Eye (tissue), 1 donor: ENCODE measurements around the gene AGBL1.
"Not testable (repeated sequence)": the region's sequence is repeated elsewhere in the genome, so short reads cannot be mapped to it uniquely, and the experiment has no call there.

Experiments
- DNase-seq: peaks from one replicate; pipeline ENCODE4 v3.0.0-alpha.2; 2015

AGBL1 gene

DNA sequence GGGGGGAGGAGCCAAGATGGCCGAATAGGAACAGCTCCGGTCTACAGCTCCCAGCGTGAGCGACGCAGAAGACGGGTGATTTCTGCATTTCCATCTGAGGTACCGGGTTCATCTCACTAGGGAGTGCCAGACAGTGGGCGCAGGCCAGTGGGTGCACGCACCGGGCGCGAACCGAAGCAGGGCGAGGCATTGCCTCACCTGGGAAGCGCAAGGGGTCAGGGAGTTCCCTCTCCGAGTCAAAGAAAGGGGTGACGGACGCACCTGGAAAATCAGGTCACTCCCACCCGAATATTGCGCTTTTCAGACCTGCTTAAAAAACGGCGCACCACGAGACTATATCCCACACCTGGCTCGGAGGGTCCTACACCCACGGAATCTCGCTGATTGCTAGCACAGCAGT lies 448.4 kb downstream of the AGBL1 start:
- DNase-seq, result not testable (repeated sequence)

DNA sequence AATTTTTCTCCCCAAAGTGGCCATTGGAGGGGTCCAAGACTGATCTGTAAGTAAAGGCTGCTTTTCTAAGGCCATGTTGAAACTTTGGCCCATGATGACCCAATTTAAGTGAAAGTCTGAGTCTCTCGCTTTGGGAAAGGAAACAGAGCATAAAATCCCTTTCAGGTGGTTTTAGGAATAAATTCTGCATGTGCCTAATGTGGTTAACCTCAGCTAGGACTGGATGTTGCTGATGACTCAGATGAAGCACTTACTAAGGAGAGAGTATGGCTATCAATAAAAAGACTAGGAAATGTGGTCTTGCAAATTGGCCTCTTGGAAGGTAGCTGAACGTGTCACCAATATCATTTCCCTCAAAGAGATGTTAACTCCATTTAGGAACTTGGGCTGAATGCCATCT lies 458.5 kb downstream of the AGBL1 start:
- DNase-seq, result no peak

DNA sequence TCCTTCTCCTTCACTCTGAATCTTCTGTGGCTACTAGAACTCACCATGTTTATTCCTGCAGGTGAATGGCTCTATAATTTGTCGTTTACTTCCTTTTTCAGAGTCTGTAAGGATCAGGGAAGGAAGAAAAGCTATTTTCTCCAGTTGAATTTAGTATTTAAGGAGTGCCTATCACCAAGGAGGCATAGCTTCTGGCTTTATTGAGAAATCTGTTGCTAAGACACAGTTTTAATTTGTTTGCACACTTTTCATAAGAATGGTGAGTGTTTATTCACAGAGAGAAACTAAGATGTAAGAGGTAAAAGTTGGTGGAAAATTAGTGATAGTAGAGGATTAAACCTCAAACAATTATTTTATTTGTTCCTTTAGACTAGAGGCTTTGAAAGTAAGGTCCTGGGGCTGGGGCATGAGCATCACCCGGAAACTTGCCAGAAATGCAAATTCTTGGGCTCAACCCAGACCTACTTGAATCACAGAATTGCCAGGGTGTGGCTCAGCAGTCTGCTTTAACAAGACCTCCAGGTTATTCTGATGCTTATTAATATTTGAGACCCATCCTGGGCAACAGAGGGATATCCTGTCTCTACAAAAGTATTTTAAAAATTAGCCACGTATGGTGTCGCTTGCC lies 461.3 kb downstream of the AGBL1 start:
- no peak for DNase-seq

DNA sequence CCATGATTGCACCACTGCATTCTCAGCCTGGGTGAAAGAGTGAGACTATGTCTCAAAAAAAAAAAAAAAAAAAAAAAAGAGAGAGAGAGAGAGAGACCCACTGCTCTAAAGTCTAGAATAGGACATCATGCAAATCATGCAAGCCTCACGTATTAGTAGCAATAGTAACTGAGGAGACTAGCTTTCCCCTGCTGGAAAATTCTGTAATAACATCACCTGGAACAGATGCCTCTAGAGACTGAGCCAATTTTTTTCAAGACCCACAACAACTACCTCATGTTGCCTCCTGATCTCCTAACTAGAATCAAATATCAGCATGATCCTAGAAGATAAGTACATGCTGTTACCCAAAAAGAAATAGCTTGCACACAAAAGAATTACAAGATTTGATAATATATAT lies 461.9 kb downstream of the AGBL1 start:
- no peak for DNase-seq

DNA sequence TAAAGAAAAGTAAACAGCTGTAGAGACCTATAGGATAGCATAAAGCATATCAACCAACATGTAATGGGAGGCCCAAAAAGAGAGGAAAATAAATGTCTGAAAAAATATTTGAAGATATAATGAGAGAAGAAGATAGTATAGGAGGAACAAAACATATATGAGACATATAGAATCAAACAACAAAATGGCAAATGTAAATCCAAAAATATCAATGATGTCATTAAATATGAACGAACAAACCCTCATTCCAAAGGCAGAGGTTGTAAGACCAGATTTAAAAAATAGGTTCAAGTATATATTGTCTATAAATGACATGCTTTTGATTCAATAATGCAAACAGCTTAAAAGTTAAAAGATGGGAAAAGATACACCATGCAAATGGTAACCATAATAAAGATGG lies 470.4 kb downstream of the AGBL1 start:
- DNase-seq, result no peak

DNA sequence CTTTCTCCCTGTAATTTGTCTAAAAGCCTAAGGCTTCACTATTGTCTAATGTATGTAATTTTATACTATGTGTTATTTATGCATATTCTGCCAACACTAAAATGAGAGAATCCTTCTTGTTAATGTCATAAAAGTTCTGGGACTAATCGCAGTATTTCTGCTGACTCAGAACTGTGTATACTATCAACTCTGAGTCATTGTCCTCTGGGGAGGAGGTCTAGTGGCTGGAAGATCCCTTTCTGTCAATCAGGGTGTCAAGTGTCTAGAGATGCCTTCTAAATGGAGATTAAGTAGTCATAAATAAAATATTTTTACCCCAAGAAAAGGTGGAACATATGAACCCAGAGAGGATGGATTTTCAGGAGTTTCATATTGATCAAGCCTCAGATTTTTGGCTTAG lies 473.4 kb downstream of the AGBL1 start:
- DNase-seq, result no peak

DNA sequence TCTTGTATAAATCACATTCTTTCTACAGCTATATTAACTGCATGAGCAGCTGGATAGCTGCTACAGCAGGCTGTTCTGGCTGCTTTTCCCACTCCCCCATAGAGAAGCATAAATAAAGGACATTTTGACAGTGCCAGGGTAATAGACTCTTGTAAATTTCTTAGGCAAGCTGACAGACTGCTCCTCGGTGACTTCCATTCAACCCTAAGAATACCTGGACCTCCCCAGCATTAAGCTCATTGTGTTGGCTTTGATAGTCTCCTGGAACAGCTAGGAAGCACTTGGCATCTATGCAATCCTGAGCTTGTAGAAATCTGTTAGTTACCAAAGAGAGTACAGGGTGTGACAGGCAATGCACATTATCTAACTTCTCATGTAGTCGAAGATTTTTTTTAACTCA lies 475.4 kb downstream of the AGBL1 start:
- DNase-seq, result no peak

DNA sequence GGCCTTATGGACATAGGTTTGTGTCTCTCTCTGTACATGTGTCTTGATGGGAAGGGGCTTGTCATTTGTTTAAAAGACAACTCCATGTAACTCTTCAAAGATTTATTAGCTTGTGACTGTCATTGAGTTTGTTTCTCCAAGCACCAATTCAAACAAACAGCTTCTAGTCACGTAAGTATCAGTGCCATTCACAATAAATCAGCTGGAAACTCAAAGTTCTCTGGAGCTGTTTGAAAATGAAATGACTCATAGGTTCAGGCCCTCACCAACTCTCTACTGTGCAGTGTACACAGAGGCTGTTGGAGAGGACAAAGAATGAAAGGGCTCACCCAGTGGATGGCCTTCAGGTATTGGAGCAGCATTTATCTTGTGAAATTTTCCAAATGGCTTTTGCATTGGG lies 476.3 kb downstream of the AGBL1 start:
- DNase-seq, result no peak

DNA sequence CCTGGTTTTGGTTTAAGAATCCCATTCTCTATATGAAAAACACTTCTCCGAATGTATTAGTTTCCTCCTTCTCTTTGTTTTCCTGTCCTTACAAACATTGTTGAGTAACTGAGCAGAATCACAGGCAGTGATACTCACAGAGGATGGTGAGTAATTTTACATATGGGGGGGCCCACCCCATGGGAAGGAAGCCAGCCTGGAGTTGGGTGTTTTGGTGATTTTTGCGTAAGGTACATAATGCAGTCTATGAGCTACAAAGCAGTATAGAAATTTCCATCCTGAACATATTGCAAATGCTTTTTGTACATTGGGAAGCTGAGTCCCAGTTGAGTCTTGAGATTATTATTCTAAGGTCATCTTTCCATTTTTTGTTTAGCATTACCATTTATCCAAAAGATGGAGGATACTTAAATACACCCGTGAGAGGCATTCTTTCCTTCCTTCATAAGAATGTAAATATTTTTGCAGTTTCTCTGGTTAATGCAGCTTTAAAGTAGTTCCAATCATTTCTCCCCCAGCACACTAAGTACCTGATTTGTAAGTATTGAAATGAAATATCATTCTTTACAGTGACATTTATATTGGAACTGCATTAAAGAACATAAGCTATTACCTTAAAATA lies 476.8 kb downstream of the AGBL1 start:
- DNase-seq, result no peak

DNA sequence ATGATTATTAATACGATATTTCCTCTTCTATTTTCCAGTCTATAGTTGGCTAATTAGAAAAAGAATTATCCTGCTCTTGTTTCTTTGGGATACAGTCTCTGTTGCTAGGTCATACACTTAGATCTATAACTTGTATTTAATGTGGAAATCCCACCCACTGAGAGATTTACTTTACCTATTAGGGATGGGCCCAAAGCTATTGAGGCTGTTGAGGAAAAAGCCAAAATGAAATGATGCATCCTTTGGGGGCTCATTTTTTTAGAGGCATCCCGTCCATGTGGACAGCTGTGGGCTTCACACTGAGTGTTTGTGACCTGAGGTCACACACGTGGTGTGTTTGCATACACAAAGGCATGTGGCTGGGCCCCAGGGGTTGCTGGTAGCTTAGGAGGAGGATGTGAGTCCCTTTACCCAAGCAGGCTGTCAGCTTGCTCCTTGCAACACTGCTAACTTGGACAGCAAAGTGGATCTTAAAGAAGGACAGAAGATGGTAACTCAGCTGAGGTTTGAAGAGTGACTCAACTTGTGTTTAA lies 477.4 kb downstream of the AGBL1 start:
- peak; percentile 16 for DNase-seq

DNA sequence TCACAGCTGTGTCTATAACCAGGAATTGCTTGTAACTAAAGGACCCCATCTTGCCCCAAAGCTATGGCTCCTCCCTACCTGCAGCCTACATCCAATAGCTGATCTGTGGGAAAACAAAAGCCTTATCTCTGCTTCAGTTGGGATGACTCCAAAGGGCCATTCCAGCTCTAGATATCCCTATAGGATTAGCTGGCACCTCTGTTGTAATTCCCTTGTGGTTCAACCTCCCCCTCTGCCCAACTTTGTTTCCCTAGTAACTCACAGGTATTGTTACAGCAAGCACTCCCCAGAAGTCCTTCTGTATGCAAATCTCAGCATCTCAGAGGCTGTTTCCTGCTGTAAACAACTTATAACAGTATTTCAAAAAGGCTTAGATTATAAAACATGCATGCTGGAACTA lies 478.6 kb downstream of the AGBL1 start:
- no peak for DNase-seq

DNA sequence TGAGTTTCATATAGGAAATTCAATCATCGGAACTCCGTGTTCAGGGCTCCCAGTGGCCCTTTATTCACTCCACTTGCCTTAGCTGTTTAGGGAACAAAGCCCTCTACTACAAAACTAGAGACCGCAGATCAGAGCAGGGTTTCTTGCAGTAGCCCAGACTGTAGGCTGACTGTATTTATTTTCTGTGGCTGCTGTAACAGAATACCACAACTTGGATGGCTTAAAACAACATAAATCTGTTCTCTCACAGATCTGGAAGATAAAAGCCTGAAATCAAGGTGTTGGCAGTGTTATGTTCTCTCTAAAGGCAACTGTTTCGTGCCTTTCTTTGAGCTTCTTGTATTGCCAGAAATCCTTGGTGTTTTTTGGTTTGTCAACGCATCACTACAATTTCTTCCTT lies 479.0 kb downstream of the AGBL1 start:
- no peak for DNase-seq

DNA sequence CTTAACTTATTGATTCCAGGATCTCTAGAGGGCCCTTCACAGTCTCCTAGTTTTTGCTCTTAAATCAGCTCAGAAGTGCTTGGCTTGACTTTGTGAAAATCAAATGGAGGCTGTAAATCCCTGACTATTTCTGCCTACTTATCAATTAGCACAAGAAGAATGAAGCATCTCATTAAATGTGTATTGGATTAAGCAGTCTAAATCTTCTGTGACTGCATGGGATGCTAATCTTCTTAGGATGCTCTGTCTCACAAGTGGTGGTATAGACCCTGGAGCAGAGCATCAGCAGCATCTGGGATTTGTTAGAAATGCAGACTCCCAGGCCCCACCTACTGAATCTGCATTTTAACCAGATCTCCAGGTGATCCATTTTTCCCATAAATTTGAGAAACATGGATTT lies 488.7 kb downstream of the AGBL1 start:
- no peak for DNase-seq

DNA sequence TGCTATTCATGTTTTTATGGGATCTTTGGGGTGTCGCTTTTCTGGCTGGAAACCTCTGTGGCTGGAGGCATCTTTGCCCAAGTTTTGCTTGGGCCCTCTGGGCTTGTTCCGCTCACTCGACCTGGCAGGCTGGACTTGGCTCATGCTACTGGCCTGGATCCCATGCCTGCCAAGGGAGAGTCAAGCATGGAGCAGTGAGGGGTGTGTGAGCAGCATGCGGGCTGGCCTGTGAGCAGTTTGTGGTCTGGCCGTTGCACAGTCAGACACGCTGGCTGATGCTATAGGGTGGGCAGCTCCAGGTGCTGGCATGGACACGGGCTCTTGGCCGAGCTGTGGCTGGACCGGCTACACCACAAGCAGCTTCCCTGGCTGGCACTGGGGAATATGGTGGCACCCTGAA lies 491.1 kb downstream of the AGBL1 start:
- no peak for DNase-seq

DNA sequence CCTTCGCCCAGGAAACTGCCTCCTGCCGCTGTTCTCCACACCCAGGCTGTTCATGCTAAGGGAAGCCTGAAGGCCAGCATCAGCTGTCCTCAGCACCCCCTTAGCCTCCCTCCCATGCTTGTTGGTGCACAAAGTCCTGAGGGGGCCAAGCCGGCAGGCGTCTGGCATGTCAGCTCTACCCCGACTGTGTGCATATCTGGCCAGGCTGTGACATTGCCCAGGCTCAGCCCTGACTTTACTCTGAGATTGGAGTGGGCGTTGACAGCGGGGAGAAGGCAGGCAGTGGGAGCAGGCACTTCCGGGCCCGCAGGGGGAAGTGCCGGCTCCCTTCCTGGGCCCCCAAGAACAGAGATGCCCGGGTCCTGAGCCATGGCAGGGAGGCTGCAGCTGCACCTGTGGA lies 492.2 kb downstream of the AGBL1 start:
- DNase-seq, result no peak

DNA sequence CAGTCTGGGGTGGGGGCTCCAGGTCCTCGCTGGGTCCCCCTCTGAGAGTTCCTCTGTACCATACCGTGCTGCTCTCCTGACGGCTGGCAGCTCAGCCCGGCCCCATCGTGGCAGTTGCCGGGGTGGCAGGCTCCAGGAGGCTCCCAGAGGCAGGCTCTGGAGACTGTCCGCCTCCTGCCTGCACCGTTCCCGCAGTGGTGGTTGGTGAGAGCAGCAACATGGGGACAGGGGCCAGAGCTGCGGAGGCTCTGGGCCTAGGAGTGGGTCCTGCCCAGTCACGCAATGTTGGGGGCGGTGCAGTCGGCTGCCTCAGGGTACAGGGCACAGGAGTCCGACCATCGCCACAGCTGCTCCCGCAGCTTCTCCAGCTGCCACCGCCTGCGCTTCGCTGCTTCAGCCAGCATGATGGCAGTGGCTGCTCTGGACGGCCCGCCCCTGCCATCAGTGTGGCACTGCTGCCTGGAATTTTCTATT lies 492.7 kb downstream of the AGBL1 start:
- no peak for DNase-seq

DNA sequence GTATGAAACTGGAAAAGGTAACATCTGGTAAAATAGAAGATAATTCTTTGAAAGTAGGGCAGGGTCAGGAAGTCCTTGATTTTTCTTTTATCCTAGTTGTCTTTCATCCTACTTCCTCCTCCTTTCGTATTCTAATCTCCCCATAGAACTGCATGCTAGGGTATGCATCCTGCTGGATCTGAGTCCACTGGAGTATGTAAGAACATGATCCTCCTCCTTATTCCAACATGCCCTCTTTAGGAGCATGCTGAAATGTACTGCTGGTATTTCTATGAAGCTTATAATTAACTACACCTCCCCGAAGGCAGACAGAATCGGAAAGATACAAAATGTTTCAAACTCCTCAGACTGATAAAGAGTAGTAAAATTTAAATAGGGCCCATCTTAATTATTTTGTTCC lies 493.8 kb downstream of the AGBL1 start:
- DNase-seq, result no peak

DNA sequence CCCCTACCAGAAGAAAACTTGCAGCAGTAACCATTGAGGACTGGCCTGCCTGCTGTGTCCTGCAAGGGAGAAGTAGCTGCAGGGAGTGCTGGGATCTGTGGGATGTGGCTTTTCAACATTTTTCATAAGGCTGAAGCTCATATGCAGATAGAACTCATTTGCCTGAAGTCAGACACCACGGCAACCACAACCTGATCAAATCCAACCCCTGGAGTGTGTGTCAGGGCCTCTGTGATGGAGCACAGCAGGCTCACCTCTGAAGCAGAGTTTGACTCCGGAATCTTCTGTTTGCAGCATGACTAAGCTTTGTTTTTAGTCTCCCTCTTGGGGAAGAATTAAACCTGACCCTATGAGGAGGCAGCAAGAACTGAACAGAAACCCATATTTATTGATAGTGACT lies 508.7 kb downstream of the AGBL1 start:
- DNase-seq, result no peak

DNA sequence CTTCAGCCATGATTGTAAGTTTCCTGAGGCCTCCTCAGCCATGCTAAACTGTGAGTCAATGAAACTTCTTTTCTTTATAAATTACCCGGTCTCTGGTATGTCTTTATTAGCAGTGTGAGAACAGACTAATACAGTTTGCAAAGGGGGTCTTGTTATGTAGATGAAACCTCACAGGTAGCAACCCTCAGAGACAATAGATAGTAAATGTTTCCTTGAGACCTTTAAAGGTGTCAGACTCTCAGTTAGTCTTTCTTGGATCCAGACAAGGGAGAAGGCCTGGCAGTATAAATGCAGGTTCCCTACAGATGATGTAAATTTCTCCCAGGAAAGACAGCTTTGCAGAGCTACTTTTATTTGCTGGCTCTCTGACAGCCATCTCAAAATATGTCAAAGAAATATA lies 510.8 kb downstream of the AGBL1 start:
- DNase-seq, result no peak

DNA sequence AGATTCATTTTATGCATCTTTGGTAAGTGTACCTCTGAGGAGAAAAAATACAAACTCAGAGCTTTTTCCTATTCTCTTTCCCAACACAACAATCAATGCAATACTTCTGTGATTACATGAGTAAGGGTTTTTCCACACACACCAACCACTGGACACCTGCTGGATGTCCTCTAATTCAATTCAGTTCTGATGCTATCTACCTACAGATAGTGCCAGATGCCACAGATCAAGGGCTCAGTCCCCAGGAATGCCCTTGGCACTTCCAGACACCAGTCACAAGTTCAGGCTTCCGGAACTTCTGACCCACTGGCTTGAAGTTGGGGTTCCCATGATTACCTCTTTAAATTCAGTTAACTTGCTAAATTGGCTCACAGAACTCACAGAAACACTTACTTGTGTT lies 511.5 kb downstream of the AGBL1 start:
- DNase-seq, result no peak

DNA sequence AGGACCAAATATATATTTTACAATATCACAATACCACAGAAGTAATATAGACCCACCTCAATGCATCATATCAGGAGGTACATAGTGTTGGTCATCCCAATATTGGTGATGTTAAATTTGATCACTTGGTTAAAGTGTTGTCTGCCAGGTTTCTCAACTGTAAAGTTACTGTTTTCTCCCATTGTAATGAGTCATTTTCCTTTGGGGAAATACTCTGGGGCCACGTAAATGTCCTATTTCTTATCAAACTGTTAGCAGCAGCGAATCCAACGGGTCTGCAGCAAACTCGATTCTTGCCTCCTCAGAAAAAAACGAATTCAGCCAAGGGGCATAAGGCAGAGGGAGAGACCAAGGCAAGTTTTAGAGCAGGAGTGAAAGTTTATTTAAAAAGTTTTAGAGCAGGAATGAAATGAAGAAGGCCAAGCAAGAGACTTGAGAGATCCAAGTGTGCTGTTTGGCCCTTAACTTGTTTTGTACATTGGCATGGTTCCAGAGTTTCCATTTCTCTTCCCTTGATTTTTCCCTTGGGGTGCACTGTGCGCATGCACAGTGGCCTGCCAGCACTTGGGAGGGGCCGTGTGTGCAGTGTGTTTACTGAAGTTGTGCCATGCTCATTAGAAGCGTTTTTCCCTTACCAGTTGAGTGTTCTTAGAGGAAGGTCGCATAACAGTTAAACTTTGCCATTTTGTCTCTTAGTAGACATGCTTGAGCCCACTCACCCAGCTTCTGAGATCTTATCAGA lies 512.5 kb downstream of the AGBL1 start:
- DNase-seq, result no peak

DNA sequence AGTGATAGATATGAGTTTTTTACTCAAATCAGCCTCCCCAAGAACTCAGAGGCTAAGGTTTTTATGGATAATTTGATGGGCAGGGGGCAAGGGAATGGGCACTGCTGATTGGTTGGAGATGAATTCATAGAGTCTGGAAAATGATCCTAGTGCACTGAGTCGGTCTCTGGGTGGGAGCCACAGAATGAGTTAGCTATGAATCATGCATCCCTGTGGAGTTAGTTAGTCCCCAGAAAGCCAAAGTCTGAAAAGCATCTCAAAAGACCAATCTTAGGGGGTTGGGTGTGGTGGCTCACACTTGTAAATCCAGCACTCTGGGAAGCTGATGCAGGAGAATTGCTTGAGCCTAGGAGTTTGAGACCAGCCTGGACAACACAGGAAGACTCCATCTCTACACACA lies 516.1 kb downstream of the AGBL1 start:
- no peak for DNase-seq

DNA sequence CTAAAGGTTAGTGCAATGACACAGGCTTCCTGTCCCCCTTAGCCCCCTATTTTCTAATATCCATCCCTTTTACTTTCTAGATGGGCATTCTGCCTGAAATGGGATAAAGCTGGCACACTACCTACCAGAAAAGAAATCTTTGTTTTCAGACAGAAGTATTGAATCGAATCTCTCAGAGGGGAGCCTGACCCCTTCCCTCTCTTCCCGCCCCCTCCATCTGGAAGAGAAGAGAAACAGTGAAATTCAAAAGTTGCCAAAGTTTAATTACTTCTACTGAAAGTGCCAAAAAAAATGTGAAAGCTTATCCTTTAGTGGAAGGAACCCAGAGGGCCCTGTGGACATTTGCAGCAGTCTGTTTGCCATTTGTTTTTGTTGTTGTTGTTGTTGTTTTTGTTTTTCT lies 523.8 kb downstream of the AGBL1 start:
- no peak for DNase-seq
